ENCODE data around the gene LRRTM4.

LRRTM4 gene

DNA sequence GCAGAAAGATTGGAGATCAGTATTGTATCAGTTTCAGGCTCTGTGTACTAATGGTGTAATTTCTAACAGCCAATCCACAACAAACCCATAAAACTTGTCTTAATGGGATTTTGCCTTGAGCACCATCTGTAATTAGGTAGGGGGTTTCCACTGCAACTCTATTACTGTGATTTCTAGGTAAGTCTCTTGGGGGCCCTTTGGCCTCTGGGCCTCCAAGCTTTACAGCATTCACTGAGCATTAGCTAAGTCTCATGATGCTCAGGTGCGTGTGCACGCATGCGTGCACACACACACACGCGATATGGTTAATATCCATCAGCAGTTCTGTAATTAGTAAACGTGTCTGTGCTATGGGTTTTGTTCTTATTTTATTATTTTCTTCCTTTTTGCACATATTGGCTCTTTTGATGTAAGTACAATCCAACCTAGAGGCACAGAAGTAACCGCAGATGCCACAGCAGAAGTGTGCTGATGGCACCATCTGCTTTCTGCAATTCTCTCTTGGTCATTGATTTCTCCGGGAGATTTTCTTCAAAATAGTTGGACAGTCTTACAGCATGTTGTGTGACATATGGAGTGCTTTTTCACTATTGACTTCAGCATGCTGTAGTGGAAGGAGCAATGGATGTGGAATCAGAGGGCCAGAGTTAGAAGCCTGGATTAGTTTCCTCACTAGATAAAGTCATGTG is 592.0 kb downstream of the LRRTM4 start:
- in situ Hi-C loops (cut with MboI; ENCODE audit: low sequenced_read_pairs): no loop called here

DNA sequence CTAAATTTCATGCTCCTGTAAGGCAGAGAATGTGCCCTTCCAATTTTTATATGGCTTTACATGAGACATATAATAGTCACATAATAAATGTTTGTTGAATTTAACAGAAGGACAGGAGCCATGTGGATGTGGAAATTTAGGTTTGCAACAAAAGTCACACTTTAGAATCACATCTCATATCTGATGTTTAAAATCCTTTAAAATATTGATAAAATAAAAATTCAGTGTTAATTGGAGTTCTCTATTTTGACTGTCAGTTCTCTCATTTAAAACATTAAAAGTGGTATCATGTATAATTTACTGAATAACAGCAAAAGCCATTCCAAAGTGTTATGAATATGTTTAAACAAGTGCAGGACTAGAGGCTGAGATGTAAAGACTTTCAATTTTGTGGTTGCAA is 594.1 kb downstream of the LRRTM4 start:
- in situ Hi-C loops (cut with MboI; ENCODE audit: low sequenced_read_pairs): no loop called here

DNA sequence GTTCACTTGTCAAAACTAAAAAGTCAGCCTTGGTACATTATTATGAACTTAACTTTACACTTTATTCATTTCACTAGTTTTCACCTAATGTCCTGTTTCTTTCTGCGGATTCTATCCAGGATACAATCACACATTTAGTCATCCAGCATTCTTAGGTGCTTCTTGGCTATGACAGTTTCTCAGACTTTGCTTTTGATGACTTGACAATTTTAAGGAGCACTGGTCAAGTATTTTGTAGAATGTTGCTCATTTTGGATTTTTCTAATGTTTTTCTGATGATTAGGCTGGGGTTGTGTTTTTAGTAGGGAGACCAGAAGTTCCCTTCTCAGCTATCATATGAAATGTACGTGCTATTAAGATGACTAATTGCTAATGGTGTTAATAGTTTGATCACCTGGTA is 601.2 kb downstream of the LRRTM4 start:
- in situ Hi-C loops (cut with MboI; ENCODE audit: low sequenced_read_pairs): no loop called here

DNA sequence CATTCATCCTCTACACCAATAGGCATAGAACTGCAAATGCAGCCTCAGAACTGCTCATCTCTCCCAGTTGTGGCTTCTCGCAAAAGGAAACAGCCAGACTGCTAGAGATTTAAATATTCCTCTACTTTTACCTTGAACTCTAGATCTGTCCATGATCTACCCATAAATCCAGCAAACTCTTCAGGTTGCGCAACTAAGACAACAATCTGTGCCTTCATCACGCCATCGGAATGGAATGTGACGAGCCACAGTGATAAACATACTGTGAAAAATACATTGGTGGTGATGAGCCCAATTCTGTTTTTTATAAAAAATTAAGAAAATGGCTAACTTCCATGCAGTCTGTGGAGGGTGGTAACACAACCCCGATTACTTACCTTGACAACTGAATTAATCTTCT is 626.7 kb downstream of the LRRTM4 start:
- in situ Hi-C loops (cut with MboI; ENCODE audit: low sequenced_read_pairs): no loop called here

DNA sequence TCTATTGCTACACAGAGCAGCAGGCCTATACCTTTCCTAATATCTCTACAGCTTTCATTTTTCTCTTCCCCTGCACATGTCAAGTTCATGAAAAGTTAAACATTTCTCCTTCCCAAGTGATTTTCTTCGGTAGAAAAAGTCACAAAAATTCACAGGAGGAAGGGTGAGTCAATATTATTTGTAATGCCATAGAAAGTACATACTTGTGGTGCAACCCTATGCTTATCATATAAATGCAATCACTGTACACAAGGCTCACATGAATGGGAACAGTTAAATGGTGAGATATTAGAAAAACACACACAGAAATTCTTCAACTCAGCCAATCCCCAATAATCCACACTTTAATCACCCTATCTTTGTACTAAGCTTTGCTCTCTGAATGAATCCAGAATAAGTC is 651.6 kb downstream of the LRRTM4 start:
- in situ Hi-C loops (cut with MboI; ENCODE audit: low sequenced_read_pairs): no loop called here

DNA sequence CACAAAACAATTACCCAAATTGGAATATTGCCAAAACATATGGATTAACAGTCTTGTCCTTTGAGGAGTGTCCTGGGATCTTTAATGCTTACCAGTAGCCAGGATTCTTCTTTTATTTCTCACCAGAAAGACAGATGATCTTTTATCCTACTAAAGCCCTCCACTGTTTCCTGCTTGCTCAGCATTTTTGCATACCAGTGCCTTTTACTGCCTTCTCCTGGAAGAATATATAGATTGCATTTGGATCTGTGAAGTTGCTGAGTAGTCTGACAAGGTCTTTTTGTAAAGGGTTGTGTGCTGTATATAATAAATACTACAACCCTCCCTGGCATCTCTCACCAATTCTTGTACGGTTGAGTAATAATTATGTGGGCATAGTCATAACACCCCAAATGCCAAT is 652.2 kb downstream of the LRRTM4 start:
- in situ Hi-C loops (cut with MboI; ENCODE audit: low sequenced_read_pairs): no loop called here

DNA sequence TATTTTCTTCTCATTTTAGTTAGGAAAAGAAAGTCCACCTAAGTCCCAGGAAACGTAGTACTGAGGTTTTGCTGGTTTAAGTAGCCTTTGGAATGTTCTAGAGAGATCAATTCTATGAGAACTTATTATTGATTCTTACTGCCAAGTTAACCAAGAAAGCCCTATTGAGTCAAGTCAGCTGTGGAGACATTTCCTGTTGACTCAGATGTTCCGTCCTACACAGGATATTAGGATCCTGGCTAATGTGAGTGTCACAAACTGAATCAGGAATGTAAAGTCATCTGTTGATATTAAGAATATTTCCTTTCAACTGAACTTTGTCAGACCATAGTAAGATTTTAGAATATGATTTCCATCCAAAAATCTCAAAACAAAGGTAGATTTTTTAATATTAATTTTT is 654.3 kb downstream of the LRRTM4 start:
- in situ Hi-C loops (cut with MboI; ENCODE audit: low sequenced_read_pairs): no loop called here

DNA sequence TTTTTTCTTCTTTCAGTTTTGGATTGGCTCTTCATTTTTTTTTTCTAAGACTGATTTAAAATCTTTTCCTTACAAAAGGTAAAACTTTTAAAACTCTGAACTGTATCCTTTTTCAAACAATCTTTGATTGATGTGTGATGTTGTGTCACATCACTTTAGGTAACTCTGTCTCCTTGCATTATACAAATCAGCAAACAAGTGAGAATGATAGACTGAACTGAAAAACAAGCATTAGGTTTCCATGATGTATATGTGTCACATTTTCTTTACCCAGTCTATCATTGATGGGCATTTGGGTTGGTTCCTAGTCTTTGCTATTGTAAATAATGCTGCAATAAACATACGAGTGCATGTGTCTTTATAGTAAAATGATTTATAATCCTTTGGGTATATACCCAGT is 655.7 kb downstream of the LRRTM4 start:
- in situ Hi-C loops (cut with MboI; ENCODE audit: low sequenced_read_pairs): no loop called here

DNA sequence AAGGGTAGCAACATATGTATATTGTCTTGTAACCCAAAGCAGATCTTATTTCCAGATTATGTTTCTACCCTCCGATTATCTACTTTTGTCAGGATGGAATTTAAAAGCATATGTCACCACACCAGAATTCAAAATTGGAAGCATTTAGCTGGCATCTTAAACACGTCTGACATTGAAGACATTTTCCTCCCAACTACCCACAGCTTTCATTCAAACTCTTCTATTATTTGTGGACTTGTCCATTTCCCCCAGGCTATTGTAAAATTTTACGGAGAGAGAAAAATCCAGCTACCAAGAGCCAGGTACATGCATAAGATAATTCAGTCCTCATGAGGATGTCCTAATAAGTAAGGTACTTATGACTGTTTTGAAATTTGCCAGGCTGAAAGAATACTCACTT is 659.3 kb downstream of the LRRTM4 start:
- in situ Hi-C loops (cut with MboI; ENCODE audit: low sequenced_read_pairs): no loop called here

DNA sequence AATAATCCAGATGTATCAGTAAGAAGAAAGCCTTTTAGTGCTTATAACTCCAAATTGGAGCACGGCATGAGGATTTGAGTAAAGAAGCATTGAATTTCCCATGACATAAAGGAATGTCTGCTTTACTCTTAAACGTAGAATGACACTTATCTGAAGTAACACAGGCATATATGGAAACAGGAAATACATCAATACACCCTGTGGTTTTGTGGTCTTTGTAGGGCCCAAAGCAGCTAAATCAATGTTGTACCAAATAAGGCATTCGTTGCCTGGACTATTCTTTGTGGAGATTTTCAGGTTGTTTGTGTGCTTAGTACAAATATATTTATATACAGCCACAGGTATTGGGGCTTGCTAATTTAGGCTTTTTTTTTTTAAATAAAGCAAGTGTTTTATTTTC is 660.5 kb downstream of the LRRTM4 start:
- in situ Hi-C loops (cut with MboI; ENCODE audit: low sequenced_read_pairs): no loop called here

DNA sequence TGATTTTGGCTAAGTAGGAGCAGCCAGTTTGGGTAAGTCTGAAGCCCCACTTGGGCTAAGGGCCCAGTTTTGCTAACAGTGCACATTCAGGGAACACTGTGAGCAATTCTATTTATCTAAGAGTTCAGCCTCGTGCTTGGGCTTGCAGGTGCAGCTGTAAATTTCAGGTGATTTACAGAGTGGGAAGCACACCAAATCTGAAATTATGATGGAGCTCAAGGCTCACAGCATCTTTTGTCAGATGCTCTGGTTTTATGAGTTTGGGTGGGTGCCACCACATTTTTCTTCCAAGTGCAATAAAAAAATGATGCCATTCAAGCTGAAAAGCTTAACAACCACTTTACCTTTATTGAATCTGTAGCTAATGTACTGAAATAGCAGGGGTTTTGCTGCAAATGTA is 671.2 kb downstream of the LRRTM4 start:
- in situ Hi-C loops (cut with MboI; ENCODE audit: low sequenced_read_pairs): no loop called here

DNA sequence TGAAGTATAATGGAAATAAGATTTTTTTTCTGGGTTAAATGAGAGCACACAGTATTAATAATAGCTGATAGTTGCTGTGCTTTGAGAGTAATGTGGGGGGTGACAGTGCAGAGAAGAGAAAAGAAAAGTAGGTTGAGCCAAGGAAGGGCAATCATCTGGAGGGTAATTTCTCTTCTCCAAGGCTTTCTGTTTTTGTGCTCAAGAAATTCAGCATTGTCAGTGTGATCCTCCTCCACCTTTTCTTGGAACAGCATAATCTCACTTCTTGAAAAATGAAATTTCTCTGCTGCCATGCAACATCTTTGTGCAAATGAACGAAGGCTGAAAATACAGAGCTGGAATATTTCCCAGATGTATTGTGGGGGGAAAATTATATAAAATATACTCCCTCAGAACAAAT is 673.1 kb downstream of the LRRTM4 start:
- in situ Hi-C loops (cut with MboI; ENCODE audit: low sequenced_read_pairs): no loop called here

DNA sequence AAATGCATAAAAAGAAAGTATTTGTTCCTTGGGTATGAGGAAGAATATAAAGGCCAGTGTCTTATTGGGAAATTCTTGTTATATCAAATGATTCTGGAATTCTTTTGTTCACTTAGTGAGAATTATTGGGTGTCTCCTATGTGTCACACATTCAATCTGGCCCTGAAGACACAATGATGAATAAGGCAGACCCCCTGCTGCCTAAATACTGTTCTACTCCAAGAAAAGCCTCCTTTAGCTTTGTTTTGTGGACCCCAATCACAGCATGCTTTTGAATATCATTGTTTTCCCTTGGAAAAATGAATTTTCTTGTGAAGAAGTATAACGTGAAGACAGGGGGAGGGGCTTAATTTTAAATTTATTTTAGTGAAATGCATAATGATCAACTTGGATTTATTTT is 682.4 kb downstream of the LRRTM4 start:
- in situ Hi-C loops (cut with MboI; ENCODE audit: low sequenced_read_pairs): no loop called here

DNA sequence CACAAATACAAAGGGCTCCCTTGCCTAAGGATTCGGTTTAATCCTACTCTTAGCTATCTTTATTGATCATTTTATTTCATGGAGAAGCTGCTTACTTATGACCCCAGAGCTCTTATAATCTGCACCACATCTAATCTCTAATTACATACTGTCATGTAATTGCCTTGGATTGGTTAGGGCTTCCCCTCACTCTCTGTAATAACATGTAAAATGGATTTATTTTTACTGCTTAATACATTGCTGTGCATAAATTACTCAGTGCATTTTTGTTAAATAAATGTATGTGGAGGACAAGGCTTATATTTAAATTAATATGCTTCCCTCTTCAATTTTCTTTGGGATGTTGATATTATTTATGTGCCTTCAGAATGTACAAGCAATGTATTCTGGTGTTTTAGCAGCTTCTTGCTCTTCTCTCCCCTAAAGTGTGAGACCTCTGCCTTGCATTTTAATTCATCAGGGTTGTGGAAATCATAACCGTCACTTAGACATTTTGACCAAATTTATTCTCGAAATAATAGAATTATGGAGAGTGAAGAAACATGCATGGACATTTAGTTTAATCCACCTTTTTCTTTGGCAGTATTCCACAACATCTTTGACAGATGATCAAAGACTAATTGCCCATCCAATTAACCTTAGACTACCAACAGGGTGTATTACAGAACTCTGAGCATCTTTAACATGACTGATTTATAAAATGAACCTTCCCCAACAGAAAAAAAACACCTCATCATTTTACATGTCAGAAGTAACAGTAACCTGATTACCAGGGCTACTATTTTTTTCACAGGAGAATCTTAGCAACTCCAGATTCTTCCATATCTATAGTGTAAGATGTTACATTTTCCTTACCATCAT is 692.6 kb downstream of the LRRTM4 start:
- in situ Hi-C loops (cut with MboI; ENCODE audit: low sequenced_read_pairs): no loop called here

DNA sequence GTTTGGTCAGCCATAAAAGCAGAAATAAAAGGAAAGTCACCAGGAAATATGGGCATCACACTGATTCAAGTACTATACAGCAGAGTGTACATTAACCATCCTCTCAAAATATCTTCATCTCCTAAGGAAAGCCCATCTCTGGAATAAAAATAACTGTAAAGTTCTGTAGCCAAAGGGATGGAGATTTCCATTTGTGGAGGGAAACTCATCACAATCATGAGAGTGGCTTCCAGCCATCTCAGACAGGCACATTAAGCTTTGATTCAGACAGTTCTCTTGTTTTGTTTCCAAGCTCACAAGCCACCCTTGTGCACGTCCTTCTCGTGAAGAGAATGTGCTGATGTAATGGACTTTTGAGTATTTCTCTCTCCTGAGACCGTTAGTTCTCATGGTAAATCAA is 695.5 kb downstream of the LRRTM4 start:
- in situ Hi-C loops (cut with MboI; ENCODE audit: low sequenced_read_pairs): no loop called here

DNA sequence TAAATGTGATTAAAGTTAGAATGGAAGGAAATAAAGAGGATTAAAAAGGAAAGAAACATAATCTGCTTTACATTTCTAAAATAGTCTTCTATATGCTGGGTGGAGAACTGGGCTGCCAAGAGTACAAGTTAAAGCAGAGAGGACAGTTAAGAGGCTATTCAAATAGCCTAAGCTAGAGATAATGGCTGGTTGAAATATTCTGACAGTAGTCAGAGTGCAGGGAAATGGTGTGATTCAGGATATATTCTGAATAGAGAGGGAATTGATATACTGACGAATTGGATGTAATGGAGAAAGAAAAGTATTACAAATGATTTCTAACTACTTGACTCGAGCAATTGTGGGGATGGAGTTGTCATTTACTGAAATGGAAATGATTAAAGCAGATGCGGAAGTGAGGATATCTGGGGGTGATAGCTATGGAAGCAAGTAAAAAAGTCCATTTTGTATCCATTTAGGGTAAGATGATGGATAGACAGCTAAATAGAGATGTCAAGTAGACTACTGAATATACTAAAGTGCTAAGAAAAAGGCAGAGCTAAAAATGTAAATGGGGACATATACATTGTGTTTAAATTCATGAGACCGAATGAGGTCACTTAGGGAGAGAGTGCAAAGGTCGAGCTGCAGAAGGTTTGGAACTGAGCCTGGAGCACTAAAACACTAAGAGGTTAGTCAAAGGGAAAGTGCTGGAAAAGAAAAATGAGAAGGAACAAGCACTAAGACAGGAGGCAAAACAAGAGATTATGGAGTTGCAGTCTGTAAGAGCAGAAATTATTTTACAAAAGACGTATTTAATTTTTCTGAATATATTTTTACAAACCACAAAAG is 696.8 kb downstream of the LRRTM4 start:
- in situ Hi-C loops (cut with MboI; ENCODE audit: low sequenced_read_pairs): no loop called here

DNA sequence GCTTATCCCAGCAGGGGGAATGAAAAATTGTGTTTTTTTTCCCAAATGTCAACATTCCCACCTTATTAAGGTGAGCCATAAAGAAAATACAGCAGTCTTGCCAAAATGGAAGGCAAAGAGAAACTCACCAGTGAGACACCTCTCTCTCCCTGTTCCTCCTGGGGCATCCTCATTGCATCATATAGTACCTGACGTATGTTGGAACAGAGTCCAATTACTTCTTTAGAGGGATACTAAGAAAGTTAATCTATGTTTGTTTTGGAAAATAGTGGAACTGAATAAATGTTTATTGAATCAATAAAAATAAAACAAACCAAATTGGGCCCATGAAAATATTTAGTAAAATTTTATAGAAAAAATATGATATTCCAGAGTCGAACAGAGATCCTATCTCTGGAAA is 700.4 kb downstream of the LRRTM4 start:
- in situ Hi-C loops (cut with MboI; ENCODE audit: low sequenced_read_pairs): no loop called here

DNA sequence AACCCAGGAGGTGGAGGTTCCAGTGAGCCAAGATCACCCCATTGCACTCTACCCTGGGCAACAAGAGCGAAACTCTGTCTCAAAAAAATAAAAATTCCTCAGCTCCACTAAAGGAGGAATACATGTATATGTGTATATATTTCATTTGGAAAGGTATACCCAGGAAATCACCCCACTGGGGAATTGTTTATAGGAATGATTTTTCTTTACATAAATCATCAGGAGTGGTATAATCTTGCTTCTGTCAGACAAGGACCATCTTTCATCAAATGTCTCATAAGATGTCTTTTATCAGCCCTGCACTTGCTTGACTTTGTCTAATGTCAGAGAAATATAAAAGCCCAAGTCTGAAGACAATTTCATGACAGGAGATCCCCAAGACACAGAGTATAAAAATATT is 709.1 kb downstream of the LRRTM4 start:
- in situ Hi-C loops (cut with MboI; ENCODE audit: low sequenced_read_pairs): no loop called here

DNA sequence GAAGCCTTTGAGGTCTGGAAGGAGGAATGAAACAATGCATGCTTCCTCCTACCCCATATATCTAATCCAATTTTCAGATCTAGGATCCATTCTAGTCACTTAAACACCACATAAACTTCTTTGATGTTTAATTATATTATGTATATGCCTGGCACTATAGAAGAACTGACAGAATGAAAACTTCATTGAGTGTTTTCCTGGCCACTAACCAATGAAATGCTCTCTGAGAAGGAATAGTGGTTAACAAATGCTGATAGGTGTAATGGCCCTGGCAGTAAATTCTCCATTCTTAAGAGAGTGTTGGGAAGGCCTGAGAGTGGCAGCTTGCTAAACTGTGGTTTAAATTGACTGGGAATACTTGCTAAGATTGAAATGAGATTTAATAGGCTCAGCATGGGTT is 710.0 kb downstream of the LRRTM4 start:
- in situ Hi-C loops (cut with MboI; ENCODE audit: low sequenced_read_pairs): no loop called here

DNA sequence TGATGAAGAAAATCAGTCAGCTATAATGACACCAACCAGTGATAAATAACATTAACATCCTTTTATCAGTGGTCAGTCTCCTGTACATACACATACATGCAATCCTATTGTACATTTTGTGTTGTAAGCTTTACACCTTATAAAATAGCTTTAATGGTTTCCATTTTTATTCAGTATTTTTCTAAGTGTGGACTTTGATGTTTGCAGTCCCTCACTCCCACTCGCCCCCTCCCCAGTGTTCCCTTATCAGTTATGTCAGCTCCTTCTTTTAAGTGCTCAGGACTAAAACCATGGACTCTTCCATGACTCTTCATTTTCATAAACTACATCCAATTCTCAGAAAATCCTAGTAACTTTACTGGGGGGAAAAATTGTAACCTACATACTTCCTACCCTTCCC is 713.0 kb downstream of the LRRTM4 start:
- in situ Hi-C loops (cut with MboI; ENCODE audit: low sequenced_read_pairs): no loop called here

DNA sequence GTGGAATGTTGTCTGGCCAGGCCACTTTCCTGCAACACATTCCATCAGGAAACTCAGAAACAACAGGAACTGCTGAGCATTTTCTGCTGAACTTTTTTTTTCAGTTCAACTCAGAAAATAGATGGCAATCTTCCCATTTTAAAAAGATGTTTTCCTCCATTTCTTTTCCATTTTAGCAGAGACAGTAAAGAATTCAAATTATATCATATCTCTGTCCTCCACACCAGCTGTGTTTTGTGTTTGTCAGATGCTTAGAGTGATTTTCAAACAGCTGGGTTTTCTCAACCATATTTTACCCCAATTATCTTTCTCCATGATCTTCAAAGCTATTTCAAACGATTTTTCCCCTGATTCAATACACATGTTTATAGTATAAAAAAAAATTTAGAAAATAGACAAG is 713.4 kb downstream of the LRRTM4 start:
- in situ Hi-C loops (cut with MboI; ENCODE audit: low sequenced_read_pairs): no loop called here
